Measurements from ENCODE around the gene CATSPER3. TPM values are rescaled to one million over a fixed set of nuclear protein-coding genes. Genes with fewer than 3 reads are reported as not detected.

The CATSPER3 gene
- total and polyA plus RNA-seq, 2 of the 13 experiments (the other 11 are each of a cell fraction or from before 2014, with no cell fraction given), result 0.33 to 0.37 TPM

GRCh38 chr5:135024956-135025729 lies 57.4 kb downstream of the CATSPER3 start (continued):
- TF ChIP-seq ZNF879 (CRISPR knock-in tag; IDR thresholded peaks at IDR 0.05) (no peak), DBP (CRISPR knock-in tag; IDR thresholded peaks at IDR 0.05; ENCODE audit: not compliant biosample characterization) (no peak)

GRCh38 chr5:135025730-135026644 lies 58.3 kb downstream of the CATSPER3 start:
- peak overlapping the region; percentile 12 for H3K27ac ChIP-seq (ENCODE audit: extremely low read length, insufficient read depth, low read length)
- POLR2A ChIA-PET, result interaction anchor here (1.4 kb wide), 1 partner anchor 9 kb away, joined by 5 read pairs; no protein-coding TSS in a partner anchor
- FAIRE-seq (no peak), ATAC-seq (peak; percentile 51), DNase-seq (ENCODE audit: low spot score) (no peak)
- H3K4me3 ChIP-seq (replicated peaks in 1 of 3; ENCODE audit: insufficient read depth in 1 of 3, low read depth in 2 of 3, low read length in 3 of 3), result no peak overlapping the region
- intact Hi-C loops (cut with micrococcal nuclease; ENCODE audit: unreplicated experiment) (loop anchor here (10.0 kb wide), 1 partner anchor 309 kb away; no protein-coding TSS in a partner anchor), in situ Hi-C loops (cut with HindIII; ENCODE audit: extremely low pct_ligation_motif_present, low pct_unique_long_range_greater_than_20kb) (no loop called here)
- H3K27me3 ChIP-seq (ENCODE audit: control insufficient read depth in 1 of 2, insufficient read depth in 2 of 2, low read length in 2 of 2), result no peaks in the 10 kb centered on the region
- 0 out of 2 replicates have a peak overlapping the region, but pooled peaks have one; percentile 1 for H3K4me2 ChIP-seq (ENCODE audit: low read depth, low read length)
- H3K9ac ChIP-seq (ENCODE audit: insufficient read depth, low read depth, low read length), result no peak overlapping the region
- CTCF ChIA-PET (ENCODE audit: low intra/inter-chr PET ratio, low total read pairs), result no interaction called here
- peaks cover 18% of the 10 kb centered on the region for H3K4me1 ChIP-seq (ENCODE audit: insufficient read depth, low read length)
- H3K9me3 ChIP-seq (ENCODE audit: low read length), result no peaks in the 10 kb centered on the region
- peaks cover 3 to 13% of the 10 kb centered on the region in 2 experiments; a peak in 3 of 5 replicates for H3K36me3 ChIP-seq (replicated peaks in 1 of 2; ENCODE audit: control insufficient read depth in 1 of 2, insufficient read depth in 2 of 2, low read length in 2 of 2)
- WGBS (ENCODE audit: low lambda C conversion rate), result 81% methylated on average over 13 of the region's 15 CpGs
- no TSS peak for BruUV-seq (replicated peaks)
- no peak overlapping the region for H2AFZ ChIP-seq (ENCODE audit: low read length)
- peaks cover 1% of the 10 kb centered on the region for H3K79me2 ChIP-seq (ENCODE audit: insufficient read depth, low read length)
- H4K20me1 ChIP-seq (ENCODE audit: insufficient read depth, low read length), result no peaks in the 10 kb centered on the region
- TF ChIP-seq MBD4 (IDR thresholded peaks at IDR 0.05; ENCODE audit: borderline replicate concordance, low read length) (no peak), HNF1B (CRISPR knock-in tag; IDR thresholded peaks at IDR 0.05) (no peak), NFE2L1 (CRISPR knock-in tag; IDR thresholded peaks at IDR 0.05; ENCODE audit: borderline replicate concordance) (no peak), ZBTB49 (CRISPR knock-in tag; IDR thresholded peaks at IDR 0.05; ENCODE audit: borderline replicate concordance) (no peak), TARDBP (CRISPR knock-in tag; IDR thresholded peaks at IDR 0.05) (0 out of 2 replicates have a peak, but pooled peaks have one; percentile 32), ELF1 (CRISPR knock-in tag; IDR thresholded peaks at IDR 0.05) (no peak), IRX3 (CRISPR knock-in tag; IDR thresholded peaks at IDR 0.05; ENCODE audit: borderline replicate concordance, low read depth) (no peak), PREB (CRISPR knock-in tag; IDR thresholded peaks at IDR 0.05) (no peak), KAT8 (CRISPR knock-in tag; IDR thresholded peaks at IDR 0.05) (no peak), TMF1 (CRISPR knock-in tag; IDR thresholded peaks at IDR 0.05; ENCODE audit: low read depth) (no peak), NR1H2 (CRISPR knock-in tag; IDR thresholded peaks at IDR 0.05; ENCODE audit: borderline replicate concordance, low read depth) (no peak)
